Measurements from ENCODE around the gene IL10RA.

DNA sequence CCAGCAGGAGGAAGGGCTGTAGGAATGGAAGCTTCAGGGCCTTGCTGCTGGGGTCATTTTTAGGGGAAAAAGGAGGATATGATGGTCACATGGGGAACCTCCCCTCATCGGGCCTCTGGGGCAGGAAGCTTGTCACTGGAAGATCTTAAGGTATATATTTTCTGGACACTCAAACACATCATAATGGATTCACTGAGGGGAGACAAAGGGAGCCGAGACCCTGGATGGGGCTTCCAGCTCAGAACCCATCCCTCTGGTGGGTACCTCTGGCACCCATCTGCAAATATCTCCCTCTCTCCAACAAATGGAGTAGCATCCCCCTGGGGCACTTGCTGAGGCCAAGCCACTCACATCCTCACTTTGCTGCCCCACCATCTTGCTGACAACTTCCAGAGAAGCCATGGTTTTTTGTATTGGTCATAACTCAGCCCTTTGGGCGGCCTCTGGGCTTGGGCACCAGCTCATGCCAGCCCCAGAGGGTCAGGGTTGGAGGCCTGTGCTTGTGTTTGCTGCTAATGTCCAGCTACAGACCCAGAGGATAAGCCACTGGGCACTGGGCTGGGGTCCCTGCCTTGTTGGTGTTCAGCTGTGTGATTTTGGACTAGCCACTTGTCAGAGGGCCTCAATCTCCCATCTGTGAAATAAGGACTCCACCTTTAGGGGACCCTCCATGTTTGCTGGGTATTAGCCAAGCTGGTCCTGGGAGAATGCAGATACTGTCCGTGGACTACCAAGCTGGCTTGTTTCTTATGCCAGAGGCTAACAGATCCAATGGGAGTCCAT is 14.1 kb downstream of the IL10RA start:
- TF ChIP-seq, protein P1, sequence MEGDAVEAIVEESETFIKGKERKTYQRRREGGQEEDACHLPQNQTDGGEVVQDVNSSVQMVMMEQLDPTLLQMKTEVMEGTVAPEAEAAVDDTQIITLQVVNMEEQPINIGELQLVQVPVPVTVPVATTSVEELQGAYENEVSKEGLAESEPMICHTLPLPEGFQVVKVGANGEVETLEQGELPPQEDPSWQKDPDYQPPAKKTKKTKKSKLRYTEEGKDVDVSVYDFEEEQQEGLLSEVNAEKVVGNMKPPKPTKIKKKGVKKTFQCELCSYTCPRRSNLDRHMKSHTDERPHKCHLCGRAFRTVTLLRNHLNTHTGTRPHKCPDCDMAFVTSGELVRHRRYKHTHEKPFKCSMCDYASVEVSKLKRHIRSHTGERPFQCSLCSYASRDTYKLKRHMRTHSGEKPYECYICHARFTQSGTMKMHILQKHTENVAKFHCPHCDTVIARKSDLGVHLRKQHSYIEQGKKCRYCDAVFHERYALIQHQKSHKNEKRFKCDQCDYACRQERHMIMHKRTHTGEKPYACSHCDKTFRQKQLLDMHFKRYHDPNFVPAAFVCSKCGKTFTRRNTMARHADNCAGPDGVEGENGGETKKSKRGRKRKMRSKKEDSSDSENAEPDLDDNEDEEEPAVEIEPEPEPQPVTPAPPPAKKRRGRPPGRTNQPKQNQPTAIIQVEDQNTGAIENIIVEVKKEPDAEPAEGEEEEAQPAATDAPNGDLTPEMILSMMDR (IDR thresholded peaks at IDR 0.05): no peak
- TF ChIP-seq POLR2AphosphoS5 (IDR thresholded peaks at IDR 0.05; ENCODE audit: low read depth, low read length): no peak
- no peak for TF ChIP-seq SIN3A (IDR thresholded peaks at IDR 0.05; ENCODE audit: borderline replicate concordance, insufficient read depth, low read depth, low read length)
- TF ChIP-seq, protein P2, sequence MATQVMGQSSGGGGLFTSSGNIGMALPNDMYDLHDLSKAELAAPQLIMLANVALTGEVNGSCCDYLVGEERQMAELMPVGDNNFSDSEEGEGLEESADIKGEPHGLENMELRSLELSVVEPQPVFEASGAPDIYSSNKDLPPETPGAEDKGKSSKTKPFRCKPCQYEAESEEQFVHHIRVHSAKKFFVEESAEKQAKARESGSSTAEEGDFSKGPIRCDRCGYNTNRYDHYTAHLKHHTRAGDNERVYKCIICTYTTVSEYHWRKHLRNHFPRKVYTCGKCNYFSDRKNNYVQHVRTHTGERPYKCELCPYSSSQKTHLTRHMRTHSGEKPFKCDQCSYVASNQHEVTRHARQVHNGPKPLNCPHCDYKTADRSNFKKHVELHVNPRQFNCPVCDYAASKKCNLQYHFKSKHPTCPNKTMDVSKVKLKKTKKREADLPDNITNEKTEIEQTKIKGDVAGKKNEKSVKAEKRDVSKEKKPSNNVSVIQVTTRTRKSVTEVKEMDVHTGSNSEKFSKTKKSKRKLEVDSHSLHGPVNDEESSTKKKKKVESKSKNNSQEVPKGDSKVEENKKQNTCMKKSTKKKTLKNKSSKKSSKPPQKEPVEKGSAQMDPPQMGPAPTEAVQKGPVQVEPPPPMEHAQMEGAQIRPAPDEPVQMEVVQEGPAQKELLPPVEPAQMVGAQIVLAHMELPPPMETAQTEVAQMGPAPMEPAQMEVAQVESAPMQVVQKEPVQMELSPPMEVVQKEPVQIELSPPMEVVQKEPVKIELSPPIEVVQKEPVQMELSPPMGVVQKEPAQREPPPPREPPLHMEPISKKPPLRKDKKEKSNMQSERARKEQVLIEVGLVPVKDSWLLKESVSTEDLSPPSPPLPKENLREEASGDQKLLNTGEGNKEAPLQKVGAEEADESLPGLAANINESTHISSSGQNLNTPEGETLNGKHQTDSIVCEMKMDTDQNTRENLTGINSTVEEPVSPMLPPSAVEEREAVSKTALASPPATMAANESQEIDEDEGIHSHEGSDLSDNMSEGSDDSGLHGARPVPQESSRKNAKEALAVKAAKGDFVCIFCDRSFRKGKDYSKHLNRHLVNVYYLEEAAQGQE (IDR thresholded peaks at IDR 0.05; ENCODE audit: insufficient read depth in 1 of 2, low read depth in 2 of 2, low read length in 1 of 2): no peak
- TF ChIP-seq TCF7L2 (IDR thresholded peaks at IDR 0.05; ENCODE audit: low read depth, low read length): no peak

Data from Panc1 (cell line).